ENCODE data around the gene FLII.

FLII gene

GRCh38 chr17:18197535-18198194, 60.9 kb downstream of the FLII start:
- no peak for DNase-seq (ENCODE audit: extremely low read depth, insufficient read length)
- Histone ChIP-seq H3K4me3 (replicated peaks; ENCODE audit: low read depth, low read length) (no peak overlapping the region), H3K36me3 (ENCODE audit: control insufficient read depth, insufficient read depth, low read length) (peaks cover 40% of the 10 kb centered on the region), H3K27me3 (replicated peaks; ENCODE audit: control insufficient read depth, insufficient read depth, low read length) (no peaks in the 10 kb centered on the region)
- TF ChIP-seq, protein P1, sequence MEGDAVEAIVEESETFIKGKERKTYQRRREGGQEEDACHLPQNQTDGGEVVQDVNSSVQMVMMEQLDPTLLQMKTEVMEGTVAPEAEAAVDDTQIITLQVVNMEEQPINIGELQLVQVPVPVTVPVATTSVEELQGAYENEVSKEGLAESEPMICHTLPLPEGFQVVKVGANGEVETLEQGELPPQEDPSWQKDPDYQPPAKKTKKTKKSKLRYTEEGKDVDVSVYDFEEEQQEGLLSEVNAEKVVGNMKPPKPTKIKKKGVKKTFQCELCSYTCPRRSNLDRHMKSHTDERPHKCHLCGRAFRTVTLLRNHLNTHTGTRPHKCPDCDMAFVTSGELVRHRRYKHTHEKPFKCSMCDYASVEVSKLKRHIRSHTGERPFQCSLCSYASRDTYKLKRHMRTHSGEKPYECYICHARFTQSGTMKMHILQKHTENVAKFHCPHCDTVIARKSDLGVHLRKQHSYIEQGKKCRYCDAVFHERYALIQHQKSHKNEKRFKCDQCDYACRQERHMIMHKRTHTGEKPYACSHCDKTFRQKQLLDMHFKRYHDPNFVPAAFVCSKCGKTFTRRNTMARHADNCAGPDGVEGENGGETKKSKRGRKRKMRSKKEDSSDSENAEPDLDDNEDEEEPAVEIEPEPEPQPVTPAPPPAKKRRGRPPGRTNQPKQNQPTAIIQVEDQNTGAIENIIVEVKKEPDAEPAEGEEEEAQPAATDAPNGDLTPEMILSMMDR (IDR thresholded peaks at IDR 0.05; ENCODE audit: insufficient read depth, low read length, poor library complexity, severe bottlenecking) = no peak

DNA sequence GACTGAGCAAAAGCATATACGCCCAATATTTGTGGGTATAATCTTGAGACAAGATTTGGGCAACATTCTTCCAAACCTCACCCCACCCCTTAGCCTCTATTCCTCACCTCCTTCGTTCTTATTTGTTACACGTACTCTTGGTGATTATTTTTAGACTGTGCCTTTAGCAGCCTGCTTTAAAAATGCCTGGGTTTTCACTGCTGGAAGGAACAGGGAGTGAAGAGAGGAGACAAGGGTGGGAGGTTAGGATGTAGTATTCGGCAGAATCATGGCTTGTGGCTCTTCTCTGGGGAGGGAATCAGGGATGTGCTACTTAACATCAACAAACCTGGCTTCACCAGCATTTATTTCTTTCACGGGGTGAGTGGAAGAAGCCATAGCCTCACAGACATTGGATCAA, 63.3 kb downstream of the FLII start:
- no peaks in the 10 kb centered on the region for H3K27me3 ChIP-seq (replicated peaks; ENCODE audit: control insufficient read depth, insufficient read depth, low read length)
- no peak for DNase-seq (ENCODE audit: extremely low read depth, insufficient read length)
- peaks cover 31% of the 10 kb centered on the region for H3K36me3 ChIP-seq (ENCODE audit: control insufficient read depth, insufficient read depth, low read length)
- TF ChIP-seq, protein P1 (IDR thresholded peaks at IDR 0.05; ENCODE audit: insufficient read depth, low read length, poor library complexity, severe bottlenecking) = no peak
- no peak overlapping the region for H3K4me3 ChIP-seq (replicated peaks; ENCODE audit: low read depth, low read length)

Data from GM06990 (cell line).